Erythroblast (primary cell): ENCODE data around the gene GALK2.

Experiments used
- DNase-seq, 2 experiments: peaks; one replicate each; lab custom pipeline; 2025; lab: John Stamatoyannopoulos, UW
- GATA1 ChIP-seq: IDR thresholded peaks from 2 replicates; pipeline ENCODE4 v1.6.1; 2011; ENCODE audit warnings: low read depth, mild to moderate bottlenecking, control low read depth, low read length, moderate library complexity
- POLR2A ChIP-seq: IDR thresholded peaks from 2 replicates; pipeline ENCODE4 v1.6.1; 2011; ENCODE audit warnings: mild to moderate bottlenecking, low read length

The GALK2 gene

GRCh38 chr15:49223536-49224274, 53.7 kb downstream of the GALK2 start:
- no peak for DNase-seq
- TF ChIP-seq POLR2A (no peak), GATA1 (no peak)

- peak; percentile 85 for TF ChIP-seq GATA1
- no peak for TF ChIP-seq POLR2A
- peak; percentile 82 to 90 for DNase-seq
These were observed 55.7 kb downstream of the GALK2 start for GRCh38 chr15:49225572-49226281.

GRCh38 chr15:49227602-49228001, 57.6 kb downstream of the GALK2 start:
- TF ChIP-seq POLR2A (no peak), GATA1 (no peak)
- DNase-seq, result peak in 1 of 2 experiments; percentile 4

- no peak for DNase-seq
- TF ChIP-seq GATA1 (no peak), POLR2A (no peak)
These were observed 59.9 kb downstream of the GALK2 start for GRCh38 chr15:49229922-49230321.

- no peak for TF ChIP-seq GATA1
- no peak for TF ChIP-seq POLR2A
- no peak for DNase-seq
These were observed 62.3 kb downstream of the GALK2 start for GRCh38 chr15:49232236-49232806.

- peak; percentile 71 to 77 for DNase-seq
- TF ChIP-seq POLR2A (no peak), GATA1 (no peak)
These were observed 65.5 kb downstream of the GALK2 start for GRCh38 chr15:49235446-49236124.

GRCh38 chr15:49236869-49237268, 66.8 kb downstream of the GALK2 start:
- no peak for DNase-seq
- TF ChIP-seq GATA1, result no peak
- no peak for TF ChIP-seq POLR2A

- TF ChIP-seq GATA1 (no peak), POLR2A (no peak)
- no peak for DNase-seq
These were observed 68.3 kb downstream of the GALK2 start for GRCh38 chr15:49238342-49238741.

- DNase-seq, result no peak
- no peak for TF ChIP-seq GATA1
- TF ChIP-seq POLR2A, result no peak
These were observed 69.1 kb downstream of the GALK2 start for GRCh38 chr15:49239105-49239504.

GRCh38 chr15:49242820-49243219, 72.8 kb downstream of the GALK2 start:
- TF ChIP-seq GATA1 (no peak), POLR2A (no peak)

GRCh38 chr15:49247556-49248110, 77.6 kb downstream of the GALK2 start:
- no peak for TF ChIP-seq POLR2A
- no peak for TF ChIP-seq GATA1
- DNase-seq, result no peak

More at GRCh38 chr15:49242820-49243219, 72.8 kb downstream of the GALK2 start:
- no peak for DNase-seq

GRCh38 chr15:49248291-49248690, 78.2 kb downstream of the GALK2 start:
- TF ChIP-seq GATA1 (no peak), POLR2A (no peak)
- DNase-seq, result no peak
